SHP77 (cell line): Measurements from ENCODE around the gene RGS6.

Experiments
- DNase-seq, 2 experiments: peaks; one replicate each; lab custom pipeline; 2025; lab: John Stamatoyannopoulos, UW

Gene RGS6

DNA sequence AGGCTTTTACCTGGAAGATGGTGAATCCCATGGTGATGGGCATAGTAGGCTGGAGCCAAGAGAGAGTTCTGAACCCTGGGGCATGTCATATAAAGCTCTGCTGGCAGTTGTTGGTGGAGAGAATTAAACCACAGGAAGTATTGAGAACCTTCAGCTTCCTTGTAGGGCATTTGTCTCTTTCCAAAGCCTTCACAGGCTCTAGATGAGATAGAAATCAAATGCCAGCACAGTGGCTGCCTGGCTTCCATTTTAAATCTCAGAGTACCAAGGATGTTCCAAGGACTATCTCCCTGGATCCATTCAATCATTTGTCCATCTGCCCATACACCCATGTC, 592.0 kb downstream of the RGS6 start:
- no peak for DNase-seq

DNA sequence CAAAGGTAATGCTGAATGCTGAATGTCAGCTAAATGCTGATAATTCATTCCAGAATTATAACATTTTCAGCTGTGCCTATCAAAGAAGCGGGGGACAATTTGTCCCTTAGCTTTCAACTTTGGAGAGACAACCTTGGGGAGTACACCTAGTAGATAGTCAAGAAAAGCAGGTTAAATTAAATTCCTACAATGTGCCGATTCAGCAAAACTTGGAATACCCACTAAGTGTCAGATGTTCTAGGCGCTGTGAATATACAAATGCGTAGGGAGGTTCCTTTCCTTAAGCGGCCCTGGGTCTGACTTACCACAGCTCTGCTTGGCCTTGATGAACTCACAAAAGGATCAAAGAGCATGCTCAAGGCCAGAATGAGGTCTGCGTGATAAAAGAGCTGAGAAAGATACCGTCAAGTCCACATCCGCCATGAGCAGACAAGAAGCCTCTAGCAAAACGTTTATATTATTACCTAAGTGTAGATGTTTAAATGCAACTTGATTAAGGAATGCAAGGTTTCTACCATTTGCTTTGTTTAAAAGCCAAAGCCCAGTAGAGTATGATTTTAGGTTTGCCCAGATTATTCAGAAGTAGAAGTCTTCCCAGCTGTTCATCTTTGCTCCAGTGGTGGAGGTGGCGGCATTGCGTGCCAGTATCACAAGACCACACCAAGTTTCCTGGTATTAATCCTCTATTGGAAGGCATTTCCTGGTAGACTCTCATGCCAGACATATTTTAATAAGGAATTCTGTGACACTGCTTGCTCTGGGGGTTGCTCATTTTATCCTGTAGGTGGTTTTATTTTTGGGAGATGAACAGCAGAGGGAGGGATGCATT, 593.1 kb downstream of the RGS6 start:
- DNase-seq: no peak

DNA sequence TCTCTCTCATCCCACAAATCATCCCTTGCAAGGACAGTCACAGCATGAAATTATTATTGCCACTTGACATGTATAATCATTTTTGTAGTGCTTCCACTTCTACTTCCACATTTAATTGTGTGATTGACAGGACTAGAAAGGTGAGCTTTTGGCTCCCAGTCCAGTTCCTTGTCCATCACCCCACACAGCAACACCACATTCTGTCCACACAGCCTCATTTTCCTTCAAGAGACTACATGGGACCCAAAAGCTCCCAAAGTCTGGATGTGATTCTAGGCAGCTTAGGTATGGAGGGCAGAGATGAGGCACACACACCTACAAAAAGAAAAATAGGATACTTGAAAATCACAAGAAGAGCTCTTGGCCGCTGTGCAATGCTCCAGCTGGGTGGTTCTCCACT, 595.4 kb downstream of the RGS6 start:
- DNase-seq: no peak

DNA sequence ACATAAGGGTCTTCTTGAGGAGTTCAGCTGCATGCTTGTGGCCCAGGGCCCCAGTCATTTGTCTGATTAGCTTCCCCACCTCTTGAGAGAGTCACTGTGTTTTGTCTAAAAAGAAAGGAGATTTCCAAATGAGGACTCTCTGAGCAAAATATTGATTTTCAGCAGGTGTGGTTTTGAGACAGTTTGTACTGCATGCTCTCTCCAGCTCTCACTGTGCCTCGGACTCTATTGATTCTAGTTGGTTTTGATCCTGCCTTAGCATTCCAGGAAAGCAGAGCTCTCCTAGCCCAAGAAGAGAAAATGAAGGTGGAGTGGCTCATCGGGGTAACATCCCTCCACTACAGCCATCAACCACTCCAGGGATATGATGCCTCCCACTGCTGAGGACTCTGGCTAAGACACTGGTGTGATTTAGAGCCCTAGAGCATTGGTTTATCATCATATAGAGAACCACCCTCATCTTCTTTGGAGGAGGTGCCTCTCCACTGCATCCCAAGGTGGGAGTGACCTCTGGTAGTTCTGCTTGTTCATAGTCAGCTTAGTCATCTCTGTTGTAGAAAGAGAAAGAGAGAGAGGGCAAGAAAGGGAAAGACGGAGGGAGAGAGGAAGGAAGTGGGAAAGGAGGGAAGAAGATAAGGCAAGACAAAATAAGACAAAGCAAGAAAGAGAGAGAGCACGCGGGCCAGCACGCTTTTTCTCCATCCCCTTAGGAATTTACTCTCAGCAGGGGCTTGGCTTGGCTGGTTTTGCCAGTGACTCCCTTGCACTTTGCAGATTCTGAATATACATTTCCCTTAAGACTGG, 596.0 kb downstream of the RGS6 start:
- no peak for DNase-seq

DNA sequence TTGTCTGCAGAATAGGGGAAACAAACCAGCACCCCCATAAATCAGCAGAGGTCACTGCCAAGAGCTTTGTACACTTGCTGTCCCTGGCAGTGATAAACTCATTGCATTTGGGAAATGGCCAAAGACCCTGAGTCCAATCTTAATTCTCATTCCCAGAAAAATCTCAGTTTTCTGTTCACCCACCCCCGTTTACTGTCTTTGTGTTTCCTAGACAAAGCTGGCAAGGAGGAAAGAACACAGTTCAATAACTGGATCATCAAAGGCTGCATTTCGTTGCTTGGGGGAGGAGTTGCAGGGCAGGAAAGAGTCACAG, 596.6 kb downstream of the RGS6 start:
- no peak for DNase-seq

DNA sequence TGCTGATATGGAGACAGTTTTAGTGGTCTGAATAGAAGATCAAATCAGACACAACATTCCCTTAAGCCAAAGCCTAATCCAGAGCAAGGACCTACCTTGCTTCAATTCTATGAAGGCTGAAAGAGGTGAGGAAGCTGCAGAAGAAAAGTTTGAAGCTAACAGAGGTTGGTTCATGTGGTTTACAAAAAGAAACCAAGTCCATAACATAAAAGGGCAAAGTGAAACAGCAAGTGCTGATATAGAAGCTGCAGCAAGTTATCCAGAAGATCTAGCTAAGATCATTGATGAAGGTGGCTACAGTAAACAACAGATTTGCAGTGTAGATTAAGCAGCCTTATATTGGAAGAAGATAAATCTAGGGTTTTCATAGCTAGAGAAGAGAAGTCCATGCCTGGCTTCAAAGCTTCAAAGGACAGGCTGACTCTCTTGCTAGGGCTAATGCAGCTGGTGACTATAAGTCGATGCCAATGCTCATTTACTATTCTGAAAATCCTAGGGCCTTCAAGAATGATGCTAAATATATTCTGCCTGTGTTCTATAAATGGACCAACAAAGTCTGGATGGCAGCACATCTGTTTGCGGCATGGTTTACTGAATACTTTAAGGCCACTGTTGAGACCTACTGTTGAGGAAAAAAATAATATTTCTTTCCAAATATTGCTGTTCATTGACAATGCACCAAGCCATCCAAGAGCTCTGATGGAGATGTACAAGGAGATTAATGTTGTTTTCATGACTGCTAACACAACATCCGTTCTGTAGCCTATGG, 600.6 kb downstream of the RGS6 start:
- DNase-seq: no peak

DNA sequence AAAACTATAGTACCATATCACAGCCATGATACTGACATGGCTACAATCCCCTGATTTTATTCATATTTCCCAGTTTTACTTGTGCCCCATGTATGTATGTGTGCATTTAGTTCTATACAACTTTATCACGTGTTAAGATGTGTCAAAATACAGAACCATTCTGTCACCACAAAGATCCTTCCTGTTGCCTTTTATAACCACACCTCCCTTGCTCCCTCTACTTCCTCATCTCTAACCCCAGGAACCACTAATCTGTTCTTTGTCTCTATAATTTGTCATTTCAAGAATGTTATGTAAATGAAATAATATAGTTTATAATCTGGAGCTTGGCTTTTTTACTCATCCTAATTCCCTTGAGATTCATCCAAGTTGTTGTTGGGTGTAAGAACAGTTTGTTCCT, 603.3 kb downstream of the RGS6 start:
- DNase-seq: no peak

DNA sequence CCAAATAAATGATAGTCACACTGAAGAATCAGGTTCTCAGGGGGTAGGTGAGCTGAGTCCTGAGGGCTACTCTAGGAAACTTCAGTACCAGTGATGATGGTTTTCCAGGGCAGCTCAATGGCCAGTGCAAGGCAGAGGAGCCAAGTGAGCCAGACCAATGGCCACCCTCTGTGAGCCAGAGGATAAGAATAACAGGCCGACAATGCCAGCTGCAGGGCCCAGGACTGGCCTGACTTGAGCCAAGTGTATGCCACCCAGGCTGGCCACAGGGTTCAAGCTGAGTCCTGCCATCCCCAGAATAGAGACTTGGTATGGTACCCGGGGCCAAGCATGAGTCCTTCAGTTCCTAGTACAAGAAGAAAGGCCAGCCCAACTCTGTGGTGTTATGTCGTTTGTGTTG, 606.2 kb downstream of the RGS6 start:
- DNase-seq: no peak

DNA sequence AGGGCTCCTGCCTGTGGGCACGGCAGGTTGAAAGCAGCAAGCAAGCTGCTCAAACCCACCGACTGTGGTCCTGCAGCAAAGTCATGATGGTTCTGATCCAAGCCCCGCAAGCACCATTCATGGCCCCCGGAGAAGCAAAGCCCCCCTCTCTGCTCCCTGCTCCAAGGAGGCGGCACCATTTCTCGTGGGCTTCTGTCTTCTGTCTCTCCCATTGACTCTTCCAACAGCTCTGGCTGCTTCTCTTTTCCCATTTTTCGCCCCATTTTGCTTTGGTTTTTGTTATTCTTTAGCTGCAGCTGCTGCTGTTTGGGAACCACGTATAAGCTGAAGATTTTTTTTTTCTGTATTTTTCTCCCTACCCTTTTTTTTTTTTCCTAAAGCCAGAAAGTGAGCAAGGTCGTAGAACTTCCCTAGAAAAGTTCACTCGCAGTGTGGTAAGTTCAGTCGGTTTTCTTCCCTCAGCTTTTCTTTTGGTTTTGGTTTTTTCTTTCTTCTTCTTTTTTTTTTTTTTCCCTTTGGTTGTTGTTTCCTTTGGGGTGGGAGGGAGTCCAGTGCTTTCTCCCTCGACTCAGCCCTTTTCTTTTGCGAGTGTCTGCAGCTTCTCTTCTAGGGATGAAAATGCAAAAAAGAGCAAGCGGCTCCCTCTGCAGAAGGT, 607.6 kb downstream of the RGS6 start:
- DNase-seq: no peak

DNA sequence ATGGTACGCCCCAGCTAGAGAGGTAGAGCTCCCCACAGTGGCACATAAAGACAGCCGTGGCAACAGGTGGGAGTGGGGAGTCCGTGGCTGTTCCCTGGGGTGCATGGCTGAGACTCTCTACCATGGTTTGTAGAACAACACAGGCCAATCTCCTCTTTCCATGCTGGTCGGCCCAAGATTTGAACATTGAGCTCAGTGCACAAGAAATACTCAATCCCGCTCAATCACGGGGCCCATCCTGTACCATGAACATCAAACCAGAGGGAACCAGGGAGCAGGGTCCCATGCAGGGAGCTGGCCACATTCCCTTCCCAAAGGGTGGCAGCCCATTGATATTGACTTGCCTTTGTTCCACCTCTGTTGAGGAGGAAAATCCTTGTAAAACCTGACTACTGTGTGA, 608.6 kb downstream of the RGS6 start:
- DNase-seq: no peak

DNA sequence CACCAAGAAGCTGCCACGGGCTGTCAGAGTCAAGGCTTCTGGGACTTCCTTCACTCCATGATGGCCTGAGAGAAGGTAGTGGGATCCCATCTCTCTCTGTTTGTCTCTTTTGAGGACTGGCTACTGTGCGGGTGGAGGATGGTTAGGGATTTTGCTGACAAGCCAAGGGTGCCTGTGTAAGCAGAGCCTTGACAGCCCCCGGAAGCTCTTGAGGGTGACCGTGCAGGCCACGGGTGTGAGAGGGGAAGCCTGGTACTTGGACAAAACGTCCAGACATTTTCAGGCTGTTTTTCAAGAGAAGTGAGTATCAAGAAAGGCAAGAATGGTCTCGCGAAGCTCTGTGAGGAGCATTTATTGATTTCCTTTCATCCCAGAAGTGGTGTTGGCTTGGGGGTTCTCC, 609.3 kb downstream of the RGS6 start:
- DNase-seq: no peak

DNA sequence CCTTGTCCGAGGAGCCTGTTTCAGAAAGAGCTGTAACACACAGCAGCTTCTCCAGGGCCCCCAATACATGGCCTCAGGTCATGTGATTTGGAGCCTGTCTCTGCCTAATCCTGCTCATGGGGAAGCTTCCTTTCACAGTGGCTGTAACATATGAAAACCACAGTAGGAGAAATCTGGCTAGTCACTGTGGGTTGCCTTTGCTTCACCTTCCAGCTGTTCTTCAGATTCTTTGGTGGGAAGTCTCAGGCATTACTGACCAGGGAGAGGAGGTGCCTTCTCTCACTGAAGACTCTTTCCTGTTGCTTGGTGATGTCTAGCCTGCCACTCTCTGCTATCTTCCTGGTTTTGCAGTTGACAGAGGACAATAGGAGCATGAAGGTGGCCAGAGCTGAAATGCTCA, 611.1 kb downstream of the RGS6 start:
- no peak for DNase-seq

DNA sequence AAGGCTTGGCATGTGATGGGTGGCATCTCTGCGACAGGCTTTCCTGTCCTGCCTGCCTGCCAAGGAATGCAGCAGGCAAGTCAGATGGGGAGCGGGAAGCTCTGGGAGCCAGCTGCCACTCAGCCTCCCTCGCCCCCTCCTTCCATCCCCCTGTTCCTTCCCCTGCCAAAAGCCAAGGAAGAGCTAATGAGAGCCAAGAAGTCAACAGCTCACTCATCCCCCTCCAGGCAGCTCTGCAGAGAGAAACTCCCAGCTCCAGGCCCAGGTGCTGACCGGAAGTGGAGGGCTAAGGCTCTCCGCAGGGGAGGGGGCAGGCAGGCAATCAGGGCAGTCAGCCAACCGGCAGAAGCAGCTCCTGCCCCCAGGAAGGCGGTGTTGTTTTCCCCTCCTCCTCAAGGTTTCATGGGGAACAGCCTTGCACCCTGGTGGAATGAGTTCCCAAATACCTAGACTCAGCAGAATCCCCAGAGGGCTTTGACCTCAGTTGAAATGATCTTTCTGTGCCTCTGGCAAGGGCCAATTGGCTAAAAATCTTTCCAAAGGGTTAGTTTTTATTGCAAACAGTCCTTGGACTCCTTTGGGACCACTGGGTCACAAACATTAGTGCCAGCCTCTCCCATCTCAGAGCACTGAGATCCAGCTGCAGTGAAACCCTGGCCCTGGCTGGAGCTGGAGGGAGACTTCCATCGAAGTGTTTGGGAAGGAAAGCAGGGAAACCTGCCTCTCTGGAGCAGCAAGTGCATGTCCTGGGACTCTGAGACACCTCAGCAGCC, 612.6 kb downstream of the RGS6 start:
- DNase-seq: no peak

DNA sequence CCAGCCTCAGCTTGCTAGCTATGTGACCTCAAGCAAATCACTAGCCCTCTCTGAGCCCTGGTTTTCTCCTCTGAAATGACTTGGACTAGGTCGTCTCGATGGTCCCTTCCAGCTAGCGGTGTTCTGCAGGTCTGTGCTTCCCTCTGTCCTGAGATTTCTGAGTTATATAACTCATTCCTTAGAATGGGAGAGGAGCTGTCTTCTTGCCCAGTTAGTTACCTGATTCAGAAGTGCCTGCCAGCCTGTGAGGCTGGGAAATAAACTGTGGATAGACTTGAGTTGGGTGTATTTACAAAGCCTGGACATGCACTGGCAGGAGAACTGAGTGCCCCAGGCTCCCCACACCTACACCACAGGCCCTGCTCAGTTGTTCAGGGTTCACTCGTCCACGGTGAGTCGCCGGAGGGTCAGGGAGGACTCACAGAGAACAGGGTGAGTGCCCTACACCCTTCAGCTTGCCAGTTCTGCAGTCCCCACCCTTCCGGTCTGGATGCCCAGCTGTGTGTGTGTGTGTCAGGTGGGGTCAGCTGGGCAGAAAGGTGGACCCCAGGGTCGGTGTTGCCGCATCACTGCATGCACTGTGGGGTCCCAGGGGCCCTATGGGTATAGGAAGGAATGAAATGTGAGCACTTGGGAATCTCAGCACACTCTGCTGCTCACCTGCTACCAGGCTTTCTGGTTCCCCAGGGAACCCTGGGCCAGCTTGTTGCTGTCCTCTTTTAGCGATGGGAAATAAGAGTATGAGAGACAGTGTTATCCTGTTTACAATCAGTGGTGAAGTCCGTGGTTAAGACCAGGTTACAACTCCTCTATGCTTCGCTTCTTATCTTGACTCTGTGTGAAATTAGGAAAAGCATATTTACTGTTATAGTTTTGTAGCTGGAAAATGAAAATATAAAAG, 613.4 kb downstream of the RGS6 start:
- no peak for DNase-seq

DNA sequence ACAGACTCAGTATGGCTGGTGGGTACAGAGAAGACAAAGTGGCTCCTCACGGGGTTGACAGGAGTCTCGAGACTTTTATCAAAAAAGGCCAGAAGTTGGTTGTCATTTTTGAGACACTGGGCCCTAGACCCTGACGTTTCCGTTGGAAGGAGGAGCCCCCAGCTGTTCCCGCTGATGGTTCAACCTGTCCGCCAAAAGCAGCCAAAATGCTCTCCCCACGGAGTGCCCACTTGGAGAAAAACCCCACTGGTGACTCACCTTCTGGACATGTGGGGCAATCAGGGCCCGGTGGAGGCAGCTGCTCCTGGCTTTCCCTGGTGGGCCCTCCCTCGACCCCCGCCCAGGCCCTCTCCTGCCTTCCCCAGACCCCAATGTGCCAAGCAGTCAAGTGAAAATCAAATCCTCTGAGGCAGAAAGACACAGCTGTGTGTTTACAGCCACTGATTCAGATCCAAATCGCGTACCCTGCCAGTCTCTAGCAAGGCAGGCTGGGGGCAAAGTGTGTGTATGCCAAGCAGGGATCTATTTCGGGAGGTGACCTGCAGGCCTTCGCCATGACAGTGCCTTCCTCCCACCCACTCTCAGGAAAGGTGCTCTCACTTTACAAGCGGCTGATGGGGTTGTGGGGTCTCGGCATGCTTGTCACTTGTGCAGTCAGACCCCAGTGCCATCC, 614.3 kb downstream of the RGS6 start:
- DNase-seq: no peak

DNA sequence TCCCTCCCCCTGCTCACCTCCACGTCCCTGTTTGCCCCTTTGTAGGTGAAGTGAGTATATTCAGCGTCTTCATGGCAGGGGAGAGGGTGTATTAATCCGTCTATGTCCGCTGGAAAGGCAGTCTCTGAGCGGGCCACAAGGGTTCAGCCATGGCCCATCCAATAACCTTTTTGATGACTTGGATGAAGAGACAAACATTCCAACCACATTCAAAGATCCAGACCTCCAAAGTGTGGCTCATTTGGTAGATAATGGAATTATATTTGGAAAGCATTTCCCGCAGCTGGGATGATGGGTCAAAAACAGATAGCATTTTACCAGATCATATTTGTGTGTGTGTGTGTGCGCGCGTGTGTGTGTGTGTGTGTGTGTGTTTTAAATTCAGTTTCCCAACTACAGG, 615.8 kb downstream of the RGS6 start:
- no peak for DNase-seq

DNA sequence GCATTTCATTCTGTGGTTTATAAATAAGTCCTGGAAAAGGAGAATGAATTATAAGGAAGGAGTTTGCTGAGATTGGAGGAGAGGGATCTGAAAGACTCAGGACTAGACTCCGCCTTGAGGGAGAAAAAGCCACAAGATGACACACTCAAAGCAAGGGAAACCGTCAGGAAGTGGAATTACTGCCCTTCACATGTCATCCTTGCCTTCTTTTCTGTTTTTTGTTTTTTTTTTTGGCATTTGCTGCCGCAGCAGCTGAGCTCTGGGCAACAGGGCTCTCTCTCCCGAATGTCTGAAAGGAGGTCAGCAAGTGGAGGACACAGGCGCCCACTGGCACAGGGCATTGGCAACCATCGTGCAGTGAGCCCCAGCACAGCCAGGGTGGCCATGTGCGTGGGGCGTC, 616.8 kb downstream of the RGS6 start:
- no peak for DNase-seq

DNA sequence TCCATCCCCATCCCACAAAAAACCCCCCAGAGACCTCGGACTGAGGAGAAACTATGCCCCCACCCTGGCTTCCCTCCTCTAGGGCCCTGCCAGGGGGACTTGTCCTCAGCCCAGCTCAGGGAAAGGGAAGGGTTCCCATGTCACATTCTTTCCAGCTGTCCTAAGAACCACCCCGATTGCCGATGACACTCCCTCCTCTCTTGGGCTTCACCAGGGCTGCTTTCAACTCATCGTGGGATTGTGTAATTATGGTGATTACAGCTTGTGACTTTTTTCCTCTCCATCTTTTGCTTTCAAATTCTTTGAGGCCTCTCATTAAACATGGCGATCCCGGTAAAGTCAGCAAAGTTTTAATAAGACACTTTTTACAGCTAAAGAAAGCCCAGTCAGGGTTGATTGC, 617.6 kb downstream of the RGS6 start:
- no peak for DNase-seq

DNA sequence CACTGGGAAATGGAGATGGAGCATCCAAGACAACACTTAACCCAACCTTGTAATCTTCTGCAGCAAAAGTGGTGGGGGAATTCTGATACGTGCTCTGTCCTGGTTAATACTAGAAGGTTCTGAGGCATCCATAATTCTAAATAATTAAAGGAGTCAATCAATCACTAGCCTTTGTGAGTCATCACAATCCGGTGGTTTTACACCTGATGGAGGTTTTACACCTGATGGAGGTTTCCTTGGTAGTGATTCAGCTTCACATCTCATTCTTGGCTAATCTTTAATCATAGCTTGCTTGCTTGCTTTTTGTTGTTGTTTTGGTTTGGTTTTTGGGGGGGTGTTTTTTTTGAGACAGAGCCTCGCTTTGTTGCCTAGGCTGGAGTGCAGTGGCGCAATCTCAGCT, 618.3 kb downstream of the RGS6 start:
- DNase-seq: no peak

DNA sequence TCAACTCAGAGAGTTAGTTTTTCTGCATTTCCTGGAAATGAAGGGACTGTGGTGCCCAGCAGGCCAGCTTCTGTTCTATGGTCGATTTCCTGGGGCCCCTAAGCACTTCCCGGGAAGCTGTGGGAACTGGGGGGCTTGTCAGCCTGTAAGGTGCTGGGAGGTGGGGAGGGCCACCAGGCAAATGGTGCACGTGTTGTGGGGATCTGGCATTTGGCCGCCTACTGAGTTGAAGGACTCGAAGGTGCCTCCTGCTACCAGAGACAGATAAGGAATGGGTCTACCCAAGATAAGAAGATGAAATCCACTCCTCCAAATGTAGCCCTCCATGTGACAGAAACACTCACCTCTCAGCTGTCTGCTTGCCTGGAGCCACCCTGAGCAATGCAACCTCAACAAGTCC, 620.0 kb downstream of the RGS6 start:
- DNase-seq: no peak
